SK-N-MC (cell line): ENCODE measurements around the gene KRT2.

Experiments
- DNase-seq: peaks from one replicate; pipeline ENCODE4 v3.0.0-alpha.2; 2011; ENCODE audit warnings: low read depth, low spot score
- H3K27ac ChIP-seq: fragments of 200-600 bp; sonication (generic); 2 replicates; pipeline ENCODE4 v1.5.1; 2016; ENCODE audit warnings: mixed run types
- H3K36me3 ChIP-seq: fragments of 200-600 bp; sonication (generic); 2 replicates; pipeline ENCODE4 v1.6.1; 2017; ENCODE audit warnings: antibody characterized with exemption, low read length, mixed read lengths; ENCODE audit not compliant: insufficient read depth
- H3K4me3 ChIP-seq: fragments of 200-600 bp; sonication (generic); 2 replicates; pipeline ENCODE4 v1.5.1; 2016
- H3K9ac ChIP-seq: fragments of 200-600 bp; sonication (generic); 2 replicates; pipeline ENCODE4 v1.8.0; 2017; ENCODE audit warnings: mixed run types, mixed read lengths; ENCODE audit not compliant: insufficient read length
- H3K9me3 ChIP-seq: fragments of 200-600 bp; sonication (generic); 2 replicates; pipeline ENCODE4 v1.6.1; 2017; ENCODE audit warnings: low read depth, mild to moderate bottlenecking, antibody characterized with exemption, low read length, moderate library complexity, mixed read lengths
- EZH2 ChIP-seq: fragments of 200-600 bp; sonication (generic); IDR thresholded peaks from one replicate; pipeline ENCODE4 v1.6.1; 2017; ENCODE audit warnings: antibody characterized with exemption
- FOXP2 ChIP-seq: optimal IDR thresholded peaks from 2 replicates; pipeline ENCODE3; 2011; ENCODE audit warnings: mild to moderate bottlenecking, moderate library complexity; ENCODE audit not compliant: insufficient read depth; ENCODE audit errors: extremely low read length, control extremely low read depth
- POLR2AphosphoS5 ChIP-seq: IDR thresholded peaks from 2 replicates; pipeline ENCODE4 v1.6.1; 2012; ENCODE audit warnings: mild to moderate bottlenecking, low read depth, low read length, borderline replicate concordance

KRT2 gene

GRCh38 chr12:52606096-52606495 lies 45.9 kb downstream of the KRT2 start:
- no peak for TF ChIP-seq EZH2
- no peak overlapping the region for H3K27ac ChIP-seq

DNA sequence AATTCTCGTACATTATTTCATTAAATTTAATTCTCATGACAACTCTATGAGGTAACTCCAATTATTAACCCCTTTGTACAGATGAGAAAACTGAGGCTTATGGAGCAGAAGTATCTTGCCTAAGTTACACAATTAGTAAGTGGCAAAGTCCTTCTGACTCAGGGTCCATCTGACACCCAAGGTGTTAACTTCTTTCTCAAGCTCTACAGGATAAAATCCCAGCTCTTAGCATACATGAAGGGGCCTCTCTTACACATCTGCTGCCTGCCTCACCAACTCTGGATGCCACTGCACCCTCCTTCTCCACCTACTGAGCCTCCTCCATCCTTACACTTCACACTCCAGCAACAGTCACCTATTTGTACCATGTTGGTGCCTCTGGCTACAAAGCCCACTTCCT lies 46.5 kb downstream of the KRT2 start:
- DNase-seq: no peak
- H3K4me3 ChIP-seq: no peak overlapping the region
- no peaks in the 10 kb centered on the region for H3K9me3 ChIP-seq
- TF ChIP-seq EZH2 (no peak), FOXP2 (no peak), POLR2AphosphoS5 (no peak)
- no peak overlapping the region for H3K27ac ChIP-seq
- no peaks in the 10 kb centered on the region for H3K36me3 ChIP-seq
- H3K9ac ChIP-seq: no peak overlapping the region

More at GRCh38 chr12:52606096-52606495, 45.9 kb downstream of the KRT2 start:
- no peak for DNase-seq
- no peaks in the 10 kb centered on the region for H3K9me3 ChIP-seq
- no peaks in the 10 kb centered on the region for H3K36me3 ChIP-seq
- H3K4me3 ChIP-seq: no peak overlapping the region
- H3K9ac ChIP-seq: no peak overlapping the region

GRCh38 chr12:52604859-52605258 lies 47.2 kb downstream of the KRT2 start:
- TF ChIP-seq EZH2: no peak
- no peak for TF ChIP-seq FOXP2
- TF ChIP-seq POLR2AphosphoS5: no peak
- Histone ChIP-seq H3K36me3 (no peaks in the 10 kb centered on the region), H3K9ac (no peak overlapping the region), H3K9me3 (no peaks in the 10 kb centered on the region), H3K4me3 (no peak overlapping the region), H3K27ac (no peak overlapping the region)
- DNase-seq: no peak

- no peaks in the 10 kb centered on the region for H3K9me3 ChIP-seq
- DNase-seq: no peak
- no peak overlapping the region for H3K9ac ChIP-seq
- H3K36me3 ChIP-seq: no peaks in the 10 kb centered on the region
- no peak overlapping the region for H3K27ac ChIP-seq
- TF ChIP-seq EZH2: no peak
- TF ChIP-seq POLR2AphosphoS5: no peak
- no peak for TF ChIP-seq FOXP2
- no peak overlapping the region for H3K4me3 ChIP-seq
Measured at GRCh38 chr12:52603314-52603713, 48.7 kb downstream of the KRT2 start.

GRCh38 chr12:52602552-52602951 lies 49.5 kb downstream of the KRT2 start:
- TF ChIP-seq POLR2AphosphoS5: no peak
- no peak for TF ChIP-seq FOXP2
- no peak for TF ChIP-seq EZH2
- H3K36me3 ChIP-seq: no peaks in the 10 kb centered on the region
- H3K4me3 ChIP-seq: no peak overlapping the region
- H3K9ac ChIP-seq: no peak overlapping the region
- DNase-seq: no peak
- H3K9me3 ChIP-seq: no peaks in the 10 kb centered on the region
- no peak overlapping the region for H3K27ac ChIP-seq

DNA sequence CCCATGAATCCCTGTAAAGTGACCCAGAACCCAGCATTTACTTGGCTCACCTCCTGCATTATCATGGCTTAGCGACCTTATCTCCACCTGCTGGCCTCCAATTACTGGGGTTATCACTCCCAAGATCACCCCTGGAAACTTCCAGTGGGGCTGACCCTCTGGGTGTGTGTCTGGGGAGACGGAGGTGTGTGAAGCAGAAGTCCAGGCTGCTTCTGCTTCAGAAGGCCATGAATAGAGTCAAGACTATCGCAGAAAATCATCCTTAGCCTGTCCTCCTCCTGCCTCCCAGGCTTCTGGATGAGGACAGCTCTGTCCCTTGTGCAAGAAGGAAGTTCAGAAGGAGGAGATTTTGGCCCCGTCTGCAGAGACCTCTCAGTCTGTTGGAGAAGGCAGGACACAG lies 50.3 kb downstream of the KRT2 start:
- no peak for TF ChIP-seq EZH2
- TF ChIP-seq POLR2AphosphoS5: no peak
- TF ChIP-seq FOXP2: no peak
- DNase-seq: no peak
- Histone ChIP-seq H3K9ac (no peak overlapping the region), H3K4me3 (no peak overlapping the region), H3K36me3 (no peaks in the 10 kb centered on the region), H3K9me3 (no peaks in the 10 kb centered on the region), H3K27ac (no peak overlapping the region)

GRCh38 chr12:52600941-52601481 lies 51.0 kb downstream of the KRT2 start, which contains the start of gene KRT72:
Gene KRT72 (minus strand): TSS chr12:52601463. CDS start chr12:52601452, 11 bp downstream.
- TF ChIP-seq EZH2: no peak
- no peak for TF ChIP-seq POLR2AphosphoS5
- no peak for TF ChIP-seq FOXP2
- no peak within 1 kb of the TSS for H3K9ac ChIP-seq
- H3K9me3 ChIP-seq: no peaks in the 10 kb centered on the region
- H3K27ac ChIP-seq: no peak within 1 kb of the TSS
- DNase-seq: no peak
- no peak within 1 kb of the TSS for H3K4me3 ChIP-seq
- H3K36me3 ChIP-seq: no peaks in the 10 kb centered on the region

GRCh38 chr12:52600475-52600874 lies 51.5 kb downstream of the KRT2 start:
- Histone ChIP-seq H3K27ac (no peak overlapping the region), H3K9me3 (no peaks in the 10 kb centered on the region), H3K9ac (no peak overlapping the region), H3K4me3 (no peak overlapping the region), H3K36me3 (no peaks in the 10 kb centered on the region)
- TF ChIP-seq EZH2 (no peak), POLR2AphosphoS5 (no peak)
- DNase-seq: no peak

DNA sequence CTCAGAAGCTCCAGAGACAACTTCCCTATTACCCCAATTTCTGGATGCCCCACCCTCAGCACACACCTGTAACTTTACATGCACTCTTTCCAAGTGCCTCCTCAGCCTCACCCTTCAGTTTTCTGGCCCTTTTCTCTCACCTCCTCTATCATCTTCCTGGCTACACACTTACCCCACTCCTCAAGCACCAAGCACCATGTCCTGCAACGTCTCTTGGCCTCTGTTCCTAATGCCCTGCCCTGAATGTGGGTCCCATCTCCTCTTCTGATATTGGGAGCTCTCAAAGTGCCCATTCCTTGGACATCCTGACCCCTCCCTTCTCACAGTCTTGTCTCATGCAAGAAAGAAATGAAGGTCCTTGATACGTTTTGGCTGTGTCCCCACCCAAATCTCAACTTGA lies 51.9 kb downstream of the KRT2 start:
- no peak for TF ChIP-seq FOXP2
- TF ChIP-seq EZH2: no peak
- TF ChIP-seq POLR2AphosphoS5: no peak
- DNase-seq: no peak
- H3K4me3 ChIP-seq: no peak overlapping the region
- no peaks in the 10 kb centered on the region for H3K36me3 ChIP-seq
- H3K27ac ChIP-seq: no peak overlapping the region
- H3K9ac ChIP-seq: no peak overlapping the region
- no peaks in the 10 kb centered on the region for H3K9me3 ChIP-seq

GRCh38 chr12:52598966-52599365 lies 53.0 kb downstream of the KRT2 start:
- H3K9me3 ChIP-seq: no peaks in the 10 kb centered on the region
- no peak for TF ChIP-seq POLR2AphosphoS5
- no peak overlapping the region for H3K4me3 ChIP-seq
- no peak overlapping the region for H3K9ac ChIP-seq
- H3K27ac ChIP-seq: no peak overlapping the region
- no peaks in the 10 kb centered on the region for H3K36me3 ChIP-seq
- DNase-seq: no peak
